ENCODE data around the gene RIPOR1.
"Not testable (repeated sequence)": the region's sequence is repeated elsewhere in the genome, so short reads cannot be mapped to it uniquely, and the experiment has no call there.

The RIPOR1 gene

DNA sequence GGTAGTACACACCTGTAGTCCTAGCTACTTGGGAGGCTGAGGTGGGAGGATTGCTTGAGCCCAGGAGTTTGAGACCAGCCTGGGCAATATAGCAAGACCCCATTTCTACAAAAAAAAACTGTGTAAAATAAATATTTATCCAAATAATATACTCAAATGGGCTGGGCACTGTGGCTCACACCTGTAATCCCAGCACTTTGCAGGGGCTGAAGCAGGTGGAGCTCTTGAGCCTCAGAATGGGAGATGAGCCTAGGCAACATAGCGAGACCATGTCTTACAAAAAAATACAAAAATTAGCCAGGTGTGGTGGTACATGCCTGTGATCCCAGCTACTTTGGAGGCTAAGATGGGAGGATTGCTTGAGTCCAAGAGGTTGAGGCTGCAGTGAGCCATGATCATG lies 14.7 kb upstream of the RIPOR1 start:
- in situ Hi-C loops (cut with HindIII; ENCODE audit: low pct_ligation_motif_present, low pct_unique_long_range_greater_than_20kb, low sequenced_read_pairs), result not testable (repeated sequence)

DNA sequence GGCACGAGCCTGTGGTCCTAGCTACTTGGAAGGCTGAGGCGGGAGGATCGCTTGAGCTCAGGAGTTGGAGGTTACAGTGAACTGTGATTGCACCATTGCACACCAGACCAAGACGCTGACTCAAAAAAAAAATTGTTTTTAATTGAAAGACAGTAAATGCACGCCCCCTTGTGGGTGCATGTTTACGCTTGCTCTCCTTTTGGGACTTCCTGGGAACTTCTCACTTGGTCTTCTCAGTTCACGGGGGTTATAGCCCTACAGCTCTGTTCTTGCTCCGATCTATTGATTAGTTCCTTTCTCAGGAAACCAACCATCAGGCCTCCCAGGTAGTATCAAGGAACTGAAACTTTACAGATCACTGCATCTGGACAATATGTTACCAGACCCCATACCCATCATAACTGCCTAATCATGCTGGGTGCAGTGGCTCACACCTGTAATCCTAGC lies 14.2 kb upstream of the RIPOR1 start:
- peak; percentile 94 for DNase-seq
- in situ Hi-C loops (cut with HindIII; ENCODE audit: low pct_ligation_motif_present, low pct_unique_long_range_greater_than_20kb, low sequenced_read_pairs), result no loop called here

More for the DNA sequence above, 14.7 kb upstream of the RIPOR1 start:
- not testable (repeated sequence) for DNase-seq

DNA sequence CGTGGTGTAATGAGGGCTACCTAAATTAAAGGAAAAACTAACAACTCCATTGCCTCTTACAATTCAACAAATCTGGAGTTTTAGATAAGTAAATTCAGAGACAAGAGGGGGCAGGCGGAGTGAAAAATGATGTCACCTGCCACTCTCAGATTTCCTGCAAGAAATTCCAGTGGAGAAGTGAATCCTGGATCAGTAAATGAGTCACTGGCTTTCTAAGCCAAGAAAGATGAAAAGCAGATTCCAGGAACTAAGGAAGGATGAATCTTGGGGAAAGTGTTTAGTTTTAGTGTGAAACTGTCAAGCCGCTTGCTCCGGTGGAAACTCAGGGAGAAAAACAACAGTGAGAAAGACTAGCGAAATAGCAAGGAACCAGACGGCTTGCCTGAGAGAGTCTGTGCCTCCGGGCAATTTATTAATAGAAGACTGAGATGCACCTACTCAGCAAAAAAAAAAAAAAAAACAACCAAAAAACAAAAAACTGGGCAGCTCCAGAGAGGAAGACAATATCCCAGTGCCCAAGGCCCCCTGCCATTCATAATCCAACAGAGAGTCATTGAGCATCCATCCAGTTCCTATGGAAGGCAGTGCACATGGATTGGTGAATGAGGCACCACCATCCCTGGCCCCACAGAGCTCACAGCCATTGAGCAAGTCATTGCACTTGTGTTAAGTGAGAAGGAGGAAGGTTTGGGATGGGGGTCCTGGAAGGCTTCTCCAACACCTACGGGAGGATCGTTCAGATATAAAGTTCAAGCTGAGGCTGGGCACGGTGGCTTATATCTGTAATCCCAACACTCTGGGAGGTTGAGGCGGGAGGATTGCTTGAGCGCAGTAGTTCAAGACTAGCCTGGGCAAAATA lies 12.1 kb upstream of the RIPOR1 start:
- peak; percentile 96 for DNase-seq
- in situ Hi-C loops (cut with HindIII; ENCODE audit: low pct_ligation_motif_present, low pct_unique_long_range_greater_than_20kb, low sequenced_read_pairs), result no loop called here

DNA sequence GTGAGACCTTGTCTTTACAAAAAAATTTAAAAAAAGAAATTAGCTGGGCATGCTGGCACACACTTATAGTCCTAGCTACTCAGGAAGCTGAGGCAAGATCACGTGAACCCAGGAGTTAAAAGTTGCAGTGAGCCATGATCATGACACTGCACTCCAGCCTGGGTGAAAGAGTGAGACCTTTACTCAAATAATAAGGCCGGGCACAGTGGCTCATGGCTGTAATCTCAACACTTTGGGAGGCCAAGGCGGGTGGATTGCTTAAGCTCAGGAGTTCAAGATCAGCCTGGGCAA lies 11.5 kb upstream of the RIPOR1 start:
- DNase-seq, result no peak
- in situ Hi-C loops (cut with HindIII; ENCODE audit: low pct_ligation_motif_present, low pct_unique_long_range_greater_than_20kb, low sequenced_read_pairs), result no loop called here

DNA sequence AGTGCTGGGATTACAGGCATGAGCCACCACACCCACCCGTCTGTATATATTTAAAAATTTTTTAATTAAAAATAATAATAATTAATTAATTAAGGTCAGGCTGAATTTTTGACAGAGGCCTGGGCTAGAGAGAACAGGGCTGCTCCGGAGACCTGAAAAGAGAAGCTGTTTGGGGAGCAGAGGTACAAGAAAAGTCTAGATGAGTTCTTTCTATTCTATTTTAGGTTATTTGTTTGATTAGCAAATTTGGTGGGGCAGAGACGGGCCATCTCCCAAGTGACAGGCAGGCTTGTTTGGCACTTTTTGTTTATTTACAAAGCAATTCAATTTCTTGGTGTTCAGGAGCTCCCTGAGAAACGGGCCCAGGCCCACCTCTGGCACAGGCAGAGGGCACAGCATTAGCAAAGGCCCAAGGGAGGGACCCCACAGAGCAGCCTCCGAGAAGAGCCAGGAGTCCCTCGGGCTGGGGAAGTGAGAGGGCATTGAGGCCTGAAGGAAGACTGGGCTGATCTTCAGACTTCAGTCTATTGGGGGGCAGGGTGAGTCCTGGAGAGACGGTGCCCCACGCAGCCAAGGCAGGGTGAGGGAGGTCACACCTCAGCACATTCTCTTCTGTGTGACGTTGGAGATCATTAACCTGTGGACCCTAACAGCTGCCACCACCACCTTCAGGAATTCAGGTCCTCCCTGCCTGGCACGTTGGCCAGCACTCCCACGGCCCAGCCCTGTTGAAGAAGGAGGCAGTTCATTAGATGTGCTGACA lies 10.8 kb upstream of the RIPOR1 start:
- peak; percentile 65 for DNase-seq
- in situ Hi-C loops (cut with HindIII; ENCODE audit: low pct_ligation_motif_present, low pct_unique_long_range_greater_than_20kb, low sequenced_read_pairs), result no loop called here

DNA sequence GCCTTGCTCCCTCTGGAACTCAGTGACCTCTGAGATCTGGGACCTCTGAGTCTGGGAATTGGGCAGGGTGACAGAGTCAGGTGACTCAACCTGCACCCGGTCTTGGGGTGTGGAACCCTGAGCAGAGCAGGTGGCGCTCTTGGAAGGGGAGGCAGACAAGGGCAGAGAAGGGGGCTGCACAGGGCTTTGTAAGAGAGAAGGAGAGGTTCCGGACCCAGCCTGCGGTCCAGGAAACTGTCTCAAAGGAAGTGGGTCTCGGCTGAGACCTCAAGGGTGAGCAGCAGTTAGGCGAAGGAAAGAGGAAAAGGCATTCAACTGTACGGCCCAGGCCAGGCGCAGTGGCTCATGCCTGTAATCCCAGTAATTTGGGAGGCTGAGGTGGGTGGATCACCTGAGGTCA lies 10.0 kb upstream of the RIPOR1 start:
- in situ Hi-C loops (cut with HindIII; ENCODE audit: low pct_ligation_motif_present, low pct_unique_long_range_greater_than_20kb, low sequenced_read_pairs), result no loop called here
- no peak for DNase-seq

DNA sequence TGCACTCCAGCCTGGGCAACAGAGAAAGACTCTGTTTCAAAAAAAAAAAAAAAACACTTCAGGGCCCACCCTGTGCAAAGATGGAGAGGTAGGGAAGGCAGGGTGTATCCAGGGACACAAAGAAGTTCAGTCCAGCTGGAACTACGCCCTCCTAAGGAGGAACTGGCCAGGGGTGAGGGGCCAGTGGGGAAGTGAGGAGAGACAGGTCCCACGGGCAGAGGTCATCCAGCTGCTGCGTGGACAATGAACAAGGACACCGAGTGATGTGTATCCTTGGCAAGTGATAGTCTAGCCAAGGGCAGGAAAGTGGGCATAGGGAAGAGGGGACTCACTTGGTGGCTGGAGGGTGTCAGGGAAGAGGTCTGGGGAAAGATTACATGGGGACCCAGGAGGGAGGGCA lies 9.4 kb upstream of the RIPOR1 start:
- in situ Hi-C loops (cut with HindIII; ENCODE audit: low pct_ligation_motif_present, low pct_unique_long_range_greater_than_20kb, low sequenced_read_pairs), result no loop called here
- no peak for DNase-seq

DNA sequence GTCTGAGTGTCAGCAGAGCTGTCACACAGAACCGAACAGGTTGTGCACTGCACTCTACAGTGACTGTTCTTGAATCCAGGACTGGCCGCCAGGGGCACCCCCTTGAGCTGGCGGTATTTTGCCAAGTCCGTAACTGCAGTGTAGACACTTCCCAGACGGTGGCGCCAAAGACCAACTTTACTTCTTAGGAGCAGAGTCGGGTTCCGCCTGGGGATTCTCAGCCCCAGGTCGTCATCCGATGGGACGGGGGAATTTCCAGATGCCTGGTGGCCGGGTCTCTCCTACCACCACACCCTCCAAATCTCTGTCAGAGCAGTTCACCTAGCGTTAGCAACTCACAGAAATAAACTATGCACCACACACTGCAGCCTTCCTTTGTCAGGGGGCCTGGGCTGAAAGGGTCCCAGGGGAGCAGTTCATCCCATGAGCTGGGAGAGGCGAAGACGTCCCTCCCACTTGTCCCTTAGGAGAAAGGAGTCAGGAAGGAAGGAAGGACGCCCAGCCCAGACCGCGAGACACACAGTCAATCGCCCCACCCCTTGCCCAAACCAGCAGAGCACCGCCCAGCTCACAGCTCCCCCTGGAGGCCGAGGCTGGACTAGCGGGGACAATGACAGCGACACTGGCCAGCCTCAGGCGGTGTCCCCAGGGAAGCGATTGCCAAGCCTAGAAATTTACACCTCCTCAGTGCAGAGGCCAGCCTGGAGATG lies 7.4 kb upstream of the RIPOR1 start:
- in situ Hi-C loops (cut with HindIII; ENCODE audit: low pct_ligation_motif_present, low pct_unique_long_range_greater_than_20kb, low sequenced_read_pairs), result no loop called here
- DNase-seq, result peak; percentile 98

DNA sequence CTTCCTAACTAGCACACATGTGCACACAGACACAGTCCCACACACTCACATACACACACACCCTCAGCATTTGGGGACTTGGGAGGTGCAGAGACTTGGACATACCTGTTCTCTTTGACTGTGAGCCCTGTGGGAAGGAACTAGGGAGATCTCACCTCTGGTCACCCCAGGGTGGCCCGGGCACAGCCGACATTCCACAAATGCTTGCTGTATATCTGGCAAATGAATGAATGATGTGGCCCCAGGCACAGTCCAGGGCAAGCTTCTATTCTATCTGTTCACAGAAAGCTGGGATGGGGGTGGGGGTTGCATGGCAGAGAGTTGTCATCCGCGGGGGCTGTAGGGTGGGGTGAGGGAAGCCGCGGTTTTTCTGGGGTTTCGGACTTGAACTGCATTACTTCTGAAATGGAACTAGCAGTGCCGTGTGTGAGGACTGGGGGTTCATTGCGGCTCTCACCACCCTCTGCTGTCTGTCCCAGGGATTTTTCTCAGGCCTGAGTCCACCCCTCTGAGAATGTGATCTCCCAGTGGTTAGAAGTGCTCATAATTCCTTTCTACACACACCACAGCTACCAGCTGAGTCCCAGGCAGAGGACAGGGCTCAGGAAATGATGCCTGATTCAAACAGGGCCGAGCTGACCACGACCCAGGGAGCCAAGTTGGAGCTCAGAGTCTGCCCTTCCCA lies 3.3 kb upstream of the RIPOR1 start:
- DNase-seq, result peak; percentile 35
- in situ Hi-C loops (cut with HindIII; ENCODE audit: low pct_ligation_motif_present, low pct_unique_long_range_greater_than_20kb, low sequenced_read_pairs), result no loop called here

DNA sequence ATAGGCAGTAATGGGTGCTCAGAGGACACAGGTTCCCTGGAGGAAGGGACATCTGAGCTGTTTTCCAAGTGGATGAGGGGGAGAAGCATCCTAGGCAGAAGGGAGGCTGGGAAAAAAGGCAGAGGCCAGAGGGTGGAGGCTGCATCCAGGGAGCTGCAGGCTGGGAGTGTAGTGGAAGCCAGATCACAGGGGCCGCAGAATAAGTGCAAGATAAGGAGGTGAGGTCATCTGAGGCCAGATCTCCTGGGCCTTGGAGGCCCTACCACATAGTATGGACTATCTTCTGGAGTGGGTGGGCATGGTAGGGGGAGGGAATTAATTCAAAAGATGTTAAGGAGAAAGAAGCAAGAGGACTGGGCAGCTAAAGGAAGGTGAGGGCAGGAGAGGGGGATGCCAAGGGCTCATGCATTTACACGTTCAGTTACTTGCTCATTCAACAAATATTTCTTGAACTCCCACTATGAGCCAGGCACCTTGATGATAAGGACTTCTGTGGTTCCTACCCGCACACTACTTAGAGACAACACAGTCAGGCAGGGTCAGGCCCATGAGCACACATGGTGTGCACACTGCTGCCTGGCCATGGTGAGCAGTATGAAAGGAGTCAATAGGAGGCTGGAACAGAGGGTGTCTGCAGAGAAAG lies 2.4 kb upstream of the RIPOR1 start:
- in situ Hi-C loops (cut with HindIII; ENCODE audit: low pct_ligation_motif_present, low pct_unique_long_range_greater_than_20kb, low sequenced_read_pairs), result no loop called here
- DNase-seq, result no peak

DNA sequence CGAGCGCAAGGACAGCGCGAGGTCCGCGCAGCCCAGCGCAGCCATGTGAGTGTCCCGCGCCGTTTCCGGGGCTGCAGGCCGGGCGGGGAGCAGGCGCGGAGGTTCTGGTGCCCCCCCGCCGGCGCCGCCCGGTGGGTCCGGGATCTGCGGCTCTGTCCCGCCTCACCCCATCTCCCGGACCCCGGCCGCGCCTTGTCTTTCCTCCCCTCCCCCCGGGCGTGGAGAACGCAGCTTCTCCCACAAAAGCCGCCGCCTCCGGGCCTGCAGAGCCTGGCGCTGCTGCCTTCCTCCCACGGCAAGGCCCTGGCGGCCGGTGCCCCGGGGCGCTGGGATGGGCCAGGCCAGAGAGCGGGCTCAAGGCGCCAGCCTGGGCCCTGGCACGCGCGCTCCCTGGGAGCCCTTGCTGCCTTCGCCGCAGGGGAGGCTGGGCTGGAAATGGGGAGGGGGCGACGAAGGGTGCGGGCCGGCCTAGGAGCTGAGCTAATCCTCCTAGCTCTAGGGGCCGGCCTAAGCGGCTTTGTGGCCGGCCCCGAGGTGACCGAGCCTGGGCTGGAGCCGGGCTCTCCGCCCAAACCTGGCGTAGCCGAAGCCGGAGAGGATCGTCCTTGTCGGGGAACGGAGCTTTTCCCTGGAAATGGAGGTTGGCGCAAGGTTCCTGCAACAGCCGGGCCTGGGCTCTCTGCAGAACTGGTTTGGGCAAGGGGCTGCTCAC lies 397 bp downstream of the RIPOR1 start:
- in situ Hi-C loops (cut with HindIII; ENCODE audit: low pct_ligation_motif_present, low pct_unique_long_range_greater_than_20kb, low sequenced_read_pairs), result no loop called here
- peak; percentile 51 for DNase-seq

DNA sequence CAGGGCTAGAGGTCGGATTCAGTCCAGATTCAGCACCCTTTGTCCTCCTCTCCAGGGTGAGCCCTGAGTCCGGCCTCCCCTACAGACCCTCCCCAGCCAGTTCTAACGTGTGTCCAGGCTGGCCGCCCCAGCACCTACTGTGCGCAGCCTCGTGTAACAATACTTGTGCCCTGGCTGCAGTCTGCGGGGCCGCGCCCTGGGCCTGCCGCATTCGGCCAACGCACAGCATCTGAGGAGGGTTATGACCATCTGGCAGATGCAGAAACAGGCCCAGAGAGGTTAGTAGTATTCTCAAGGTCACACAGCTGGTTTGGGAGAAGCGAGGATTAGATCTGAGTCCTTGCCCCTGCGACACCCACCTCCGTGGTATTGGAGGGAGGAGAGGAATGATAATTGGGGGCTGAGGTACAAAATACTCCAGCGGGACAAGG lies 968 bp downstream of the RIPOR1 start:
- DNase-seq, result peak; percentile 38
- in situ Hi-C loops (cut with HindIII; ENCODE audit: low pct_ligation_motif_present, low pct_unique_long_range_greater_than_20kb, low sequenced_read_pairs), result no loop called here

DNA sequence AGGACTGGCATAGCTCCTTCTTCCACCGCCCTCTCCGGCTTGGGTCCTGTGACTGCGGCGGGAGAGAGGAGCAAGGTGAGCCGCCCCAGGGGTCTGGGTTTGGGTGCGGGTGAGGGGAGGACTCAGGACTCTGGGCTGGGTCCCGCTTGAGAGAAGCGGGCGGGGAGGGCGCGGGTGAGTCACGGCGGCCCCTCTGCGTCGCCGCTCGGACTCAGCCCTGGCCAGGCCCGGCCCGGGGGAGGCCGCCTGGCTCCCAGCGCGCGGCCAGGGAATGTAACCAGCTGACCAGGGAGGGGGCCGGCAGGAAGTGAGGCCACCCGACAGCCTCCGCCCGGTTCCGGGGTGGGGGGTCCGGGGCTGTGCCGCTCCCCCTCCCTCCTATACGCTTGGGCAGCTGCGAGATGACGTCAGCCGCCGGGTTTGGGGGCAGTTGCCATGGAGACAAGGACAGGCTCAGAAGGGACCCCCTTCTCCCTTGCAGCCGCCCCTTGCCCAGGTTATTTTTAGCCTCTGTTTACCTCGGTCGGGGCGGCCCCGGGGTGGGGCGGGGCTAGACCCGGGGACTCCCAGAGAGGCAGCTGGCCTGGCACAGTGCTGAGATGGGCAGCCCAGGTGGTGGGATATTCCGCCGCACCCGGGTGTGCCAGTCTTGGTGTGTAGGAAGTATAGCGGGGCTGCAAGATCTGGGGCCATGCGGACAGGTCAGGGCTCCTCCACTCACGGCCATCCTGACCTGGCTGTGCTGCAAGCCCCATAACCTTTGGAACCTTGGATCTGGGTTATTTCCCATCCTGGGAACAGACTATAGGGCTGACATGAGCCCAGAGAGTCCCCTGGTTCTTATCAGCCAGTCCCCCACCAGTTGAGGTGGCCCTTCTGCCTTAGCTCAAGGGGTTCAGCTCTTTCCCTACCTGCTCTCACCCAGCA lies 1.6 kb downstream of the RIPOR1 start:
- DNase-seq, result peak; percentile 78
- in situ Hi-C loops (cut with HindIII; ENCODE audit: low pct_ligation_motif_present, low pct_unique_long_range_greater_than_20kb, low sequenced_read_pairs), result no loop called here

DNA sequence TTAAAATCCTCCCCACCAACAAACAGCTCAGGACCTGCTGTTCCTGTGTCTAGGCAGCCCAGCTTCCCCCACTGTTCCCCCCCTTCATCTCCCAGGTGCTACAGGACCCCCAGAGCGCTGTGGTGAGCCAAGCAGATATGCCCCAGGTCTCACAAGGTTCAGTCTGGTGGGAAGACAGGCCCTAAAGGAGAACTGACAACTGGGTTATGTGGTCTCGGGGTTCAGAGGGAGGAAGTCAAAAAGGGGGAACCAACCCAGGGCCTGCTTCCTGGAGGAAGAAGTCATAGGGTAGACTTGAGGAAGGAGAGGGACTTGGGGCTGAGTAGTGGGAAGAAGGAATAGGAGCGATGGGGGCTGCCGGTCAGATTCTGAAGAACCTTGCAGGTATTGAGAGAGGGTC lies 2.6 kb downstream of the RIPOR1 start:
- DNase-seq, result no peak

DNA sequence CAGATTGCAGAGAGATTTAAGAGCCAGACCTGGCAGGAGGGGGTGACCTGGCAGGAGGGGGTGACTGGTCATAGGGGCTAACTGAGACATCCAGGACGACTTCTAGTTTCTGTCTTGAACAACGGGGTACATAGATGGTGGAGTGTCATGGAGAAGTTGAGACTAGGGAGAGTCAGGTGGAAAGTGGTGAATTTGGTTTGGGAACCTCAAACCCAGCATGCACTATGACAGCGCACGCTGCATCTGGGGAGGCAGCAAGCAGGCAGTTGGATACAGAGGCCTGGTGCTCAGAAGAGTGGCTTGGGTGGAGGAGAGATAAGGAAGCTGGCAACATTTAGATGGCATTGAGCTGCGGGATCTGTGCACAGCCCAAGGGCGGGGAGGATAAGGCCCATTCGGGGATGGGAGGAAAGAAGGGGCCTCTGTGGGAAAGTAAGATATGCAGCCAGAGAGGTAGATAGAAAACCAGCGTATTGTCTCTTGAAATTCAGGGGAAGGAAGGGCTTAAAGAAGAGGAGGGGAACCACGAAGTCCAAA lies 4.5 kb downstream of the RIPOR1 start:
- no peak for DNase-seq
- in situ Hi-C loops (cut with HindIII; ENCODE audit: low pct_ligation_motif_present, low pct_unique_long_range_greater_than_20kb, low sequenced_read_pairs), result no loop called here

More for the DNA sequence above, 2.6 kb downstream of the RIPOR1 start:
- in situ Hi-C loops (cut with HindIII; ENCODE audit: low pct_ligation_motif_present, low pct_unique_long_range_greater_than_20kb, low sequenced_read_pairs), result no loop called here

DNA sequence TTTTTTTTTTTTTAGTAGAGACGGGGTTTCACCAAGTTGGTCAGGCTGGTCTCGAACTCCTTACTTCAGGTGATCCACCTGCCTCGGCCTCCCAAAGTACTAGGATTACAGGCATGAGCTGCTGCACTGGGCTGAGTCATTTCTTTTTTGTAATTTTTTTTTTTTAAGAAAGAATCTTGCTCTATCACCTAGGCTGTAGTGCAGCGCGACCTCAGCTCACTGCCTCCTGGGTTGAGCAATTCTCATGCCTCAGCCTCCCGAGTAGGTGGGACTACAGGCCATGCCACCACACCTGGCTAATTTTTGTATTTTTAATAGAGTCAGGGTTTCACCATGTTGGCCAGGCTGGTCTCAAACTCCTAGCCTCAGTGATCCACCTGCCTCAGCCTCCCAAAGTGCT lies 5.4 kb downstream of the RIPOR1 start:
- in situ Hi-C loops (cut with HindIII; ENCODE audit: low pct_ligation_motif_present, low pct_unique_long_range_greater_than_20kb, low sequenced_read_pairs); DNase-seq: not testable (repeated sequence)

DNA sequence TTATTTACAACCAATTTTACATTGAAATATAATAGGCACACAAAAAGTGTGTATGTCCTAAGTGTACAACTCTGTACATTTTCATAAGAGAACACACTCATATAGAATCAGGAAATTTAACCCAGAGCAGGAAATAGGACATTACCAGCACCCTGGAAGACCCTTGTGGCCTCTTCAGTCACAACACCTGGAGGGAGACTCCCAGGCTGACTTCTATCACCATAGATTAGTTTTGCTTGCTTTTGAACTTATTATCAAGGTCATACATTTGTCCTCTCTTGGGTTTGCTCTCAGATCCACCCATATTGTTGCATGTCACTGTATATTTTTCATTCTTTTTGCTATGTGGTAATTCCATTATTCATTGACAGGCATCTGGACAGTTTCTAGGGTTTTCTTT lies 5.8 kb downstream of the RIPOR1 start:
- DNase-seq, result no peak
- in situ Hi-C loops (cut with HindIII; ENCODE audit: low pct_ligation_motif_present, low pct_unique_long_range_greater_than_20kb, low sequenced_read_pairs), result no loop called here

Measured in ACHN (cell line).